Measurements from ENCODE around the gene NEBL.

The NEBL gene

DNA sequence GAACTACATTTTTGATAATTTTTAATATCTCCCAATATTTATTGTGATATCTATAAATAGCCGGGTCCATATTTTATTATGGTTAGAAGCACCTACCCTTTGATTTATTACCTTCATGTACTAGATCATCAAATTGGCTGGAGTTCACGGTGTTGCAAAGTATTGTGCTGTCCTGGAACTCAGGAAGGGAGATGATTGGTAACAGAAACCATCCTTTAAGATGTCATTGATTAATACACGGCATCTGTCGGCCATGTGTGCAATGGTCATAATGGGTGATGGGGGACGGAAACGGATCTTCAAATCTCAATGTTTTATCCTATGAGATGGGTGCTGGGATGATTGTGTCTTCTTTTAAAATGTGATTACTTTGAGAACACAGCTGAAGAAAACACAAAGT lies 157.0 kb downstream of the NEBL start:
- H3K27ac ChIP-seq, result no peak overlapping the region
- no peaks in the 10 kb centered on the region for H3K9me3 ChIP-seq
- H3K4me3 ChIP-seq, result no peak overlapping the region
- intact Hi-C loops (cut with DNase I; ENCODE audit: low total_unique reads), result loop anchor here (5.0 kb wide), 1 partner anchor 1197 kb away; no protein-coding TSS in a partner anchor
- TF ChIP-seq, protein P1, sequence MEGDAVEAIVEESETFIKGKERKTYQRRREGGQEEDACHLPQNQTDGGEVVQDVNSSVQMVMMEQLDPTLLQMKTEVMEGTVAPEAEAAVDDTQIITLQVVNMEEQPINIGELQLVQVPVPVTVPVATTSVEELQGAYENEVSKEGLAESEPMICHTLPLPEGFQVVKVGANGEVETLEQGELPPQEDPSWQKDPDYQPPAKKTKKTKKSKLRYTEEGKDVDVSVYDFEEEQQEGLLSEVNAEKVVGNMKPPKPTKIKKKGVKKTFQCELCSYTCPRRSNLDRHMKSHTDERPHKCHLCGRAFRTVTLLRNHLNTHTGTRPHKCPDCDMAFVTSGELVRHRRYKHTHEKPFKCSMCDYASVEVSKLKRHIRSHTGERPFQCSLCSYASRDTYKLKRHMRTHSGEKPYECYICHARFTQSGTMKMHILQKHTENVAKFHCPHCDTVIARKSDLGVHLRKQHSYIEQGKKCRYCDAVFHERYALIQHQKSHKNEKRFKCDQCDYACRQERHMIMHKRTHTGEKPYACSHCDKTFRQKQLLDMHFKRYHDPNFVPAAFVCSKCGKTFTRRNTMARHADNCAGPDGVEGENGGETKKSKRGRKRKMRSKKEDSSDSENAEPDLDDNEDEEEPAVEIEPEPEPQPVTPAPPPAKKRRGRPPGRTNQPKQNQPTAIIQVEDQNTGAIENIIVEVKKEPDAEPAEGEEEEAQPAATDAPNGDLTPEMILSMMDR (IDR thresholded peaks at IDR 0.05), result no peak
- DNase-seq, result no peak
- no peaks in the 10 kb centered on the region for H3K27me3 ChIP-seq
- peaks cover 0 to 51% (median 12%) of the 10 kb centered on the region in 4 donors for H3K4me1 ChIP-seq
- H3K36me3 ChIP-seq, result no peaks in the 10 kb centered on the region

DNA sequence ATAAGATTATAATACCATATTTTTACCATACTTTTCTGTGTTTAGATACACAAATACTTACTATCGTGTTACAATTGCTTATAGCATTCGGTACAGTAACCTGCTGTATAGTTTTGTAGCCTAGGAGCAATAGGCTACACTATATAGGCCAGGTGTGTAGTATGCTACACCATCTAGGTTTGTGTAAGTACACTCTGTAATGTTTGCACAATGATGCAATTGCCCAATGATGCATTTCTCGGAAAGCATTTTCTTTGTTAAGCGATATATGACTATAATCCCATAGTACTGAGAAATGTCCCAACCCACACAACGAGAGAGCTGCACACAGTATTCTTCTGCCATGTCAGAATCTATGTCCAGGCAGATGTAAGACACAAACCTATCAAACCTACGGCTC lies 160.0 kb downstream of the NEBL start:
- intact Hi-C loops (cut with DNase I; ENCODE audit: low total_unique reads), result no loop called here
- H3K27ac ChIP-seq, result no peak overlapping the region
- H3K27me3 ChIP-seq, result no peaks in the 10 kb centered on the region
- H3K36me3 ChIP-seq, result no peaks in the 10 kb centered on the region
- no peak overlapping the region for H3K4me3 ChIP-seq
- TF ChIP-seq, protein P1 (IDR thresholded peaks at IDR 0.05), result no peak
- H3K9me3 ChIP-seq, result peaks cover 0 to 1% (median 0%) of the 10 kb centered on the region in 3 donors
- no peak for DNase-seq
- peaks cover 0 to 25% (median 2%) of the 10 kb centered on the region in 4 donors for H3K4me1 ChIP-seq
